Head of caudate nucleus (tissue), 42 donors: ENCODE data around the gene SMIM3.

Experiments
- DNase-seq, 42 donors: peaks; one replicate each; pipeline versions ENCODE4 v3.0.0 to v3.0.0-alpha.2; 2020 to 2021; ENCODE audit warnings: mixed read lengths in 7 of 42
- intact Hi-C: fragments of 100-400 bp; cut with DNase I; formaldehyde crosslinking; loops from one replicate; pipeline ENCODE4 v1.15.0; 2022

SMIM3 gene

GRCh38 chr5:150763023-150763769, 15.4 kb upstream of the SMIM3 start:
- intact Hi-C loops = no loop called here
- DNase-seq = peak in 2 of 42 donors; percentile 18 to 34

DNA sequence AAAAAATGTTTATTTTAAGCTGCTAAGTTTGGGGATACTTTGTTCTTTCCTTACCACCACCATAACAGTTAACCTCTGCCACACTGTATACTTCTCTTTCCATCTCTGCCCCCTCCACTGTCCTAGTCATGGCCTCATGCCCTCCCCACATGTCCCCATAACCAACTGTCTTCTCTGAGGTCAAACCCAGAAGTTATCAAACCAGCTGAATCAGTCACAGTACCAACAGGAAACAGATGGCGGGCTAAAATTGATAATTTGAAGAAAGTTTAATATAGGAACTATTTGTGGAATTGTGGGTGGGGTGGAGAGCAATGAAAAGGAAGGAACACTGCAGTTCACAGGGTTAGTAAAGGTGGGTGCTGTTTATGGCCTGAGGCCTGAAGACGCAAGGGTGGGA, 14.0 kb upstream of the SMIM3 start:
- intact Hi-C loops = no loop called here
- DNase-seq = no peak

DNA sequence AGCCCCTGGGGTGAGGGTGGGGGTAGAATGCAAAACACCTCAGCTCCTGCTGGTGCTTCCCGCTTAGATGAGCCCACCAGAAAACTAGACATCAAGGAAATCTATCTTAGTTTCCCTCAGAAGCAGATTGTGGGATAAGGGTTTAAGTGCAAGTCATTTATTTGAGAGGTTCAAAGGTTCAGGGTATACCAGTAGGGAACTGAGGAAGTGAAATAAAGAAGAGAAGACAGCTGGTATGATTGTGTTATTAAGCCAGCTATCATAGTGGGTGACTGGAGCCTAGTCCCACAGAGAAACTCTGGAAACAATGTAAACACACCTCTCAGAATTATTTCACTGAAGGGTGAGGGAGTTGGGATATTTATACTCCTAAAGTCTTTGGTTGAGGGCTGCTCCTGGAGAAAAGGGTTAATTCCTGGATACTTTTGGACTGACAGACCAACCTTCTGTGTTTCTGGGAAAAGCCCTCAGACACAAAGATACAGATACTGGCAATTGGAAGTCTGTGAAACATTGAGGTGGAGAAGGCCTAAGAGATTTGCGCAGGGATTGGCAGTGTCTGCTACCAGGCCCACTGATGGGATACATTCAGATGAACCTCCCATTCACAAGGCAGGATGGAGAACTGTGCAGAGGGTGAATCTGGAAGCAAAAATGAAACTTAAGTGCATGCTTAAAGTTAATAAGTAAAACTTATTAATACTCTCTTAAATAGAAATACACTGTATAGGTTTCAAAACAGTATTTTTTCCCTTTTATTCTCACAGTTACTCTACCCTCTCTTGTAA, 13.4 kb upstream of the SMIM3 start:
- DNase-seq = no peak
- intact Hi-C loops = no loop called here

GRCh38 chr5:150765799-150766169, 12.8 kb upstream of the SMIM3 start:
- DNase-seq = no peak
- intact Hi-C loops = no loop called here

GRCh38 chr5:150766251-150766650, 12.3 kb upstream of the SMIM3 start:
- intact Hi-C loops = no loop called here
- DNase-seq = no peak

DNA sequence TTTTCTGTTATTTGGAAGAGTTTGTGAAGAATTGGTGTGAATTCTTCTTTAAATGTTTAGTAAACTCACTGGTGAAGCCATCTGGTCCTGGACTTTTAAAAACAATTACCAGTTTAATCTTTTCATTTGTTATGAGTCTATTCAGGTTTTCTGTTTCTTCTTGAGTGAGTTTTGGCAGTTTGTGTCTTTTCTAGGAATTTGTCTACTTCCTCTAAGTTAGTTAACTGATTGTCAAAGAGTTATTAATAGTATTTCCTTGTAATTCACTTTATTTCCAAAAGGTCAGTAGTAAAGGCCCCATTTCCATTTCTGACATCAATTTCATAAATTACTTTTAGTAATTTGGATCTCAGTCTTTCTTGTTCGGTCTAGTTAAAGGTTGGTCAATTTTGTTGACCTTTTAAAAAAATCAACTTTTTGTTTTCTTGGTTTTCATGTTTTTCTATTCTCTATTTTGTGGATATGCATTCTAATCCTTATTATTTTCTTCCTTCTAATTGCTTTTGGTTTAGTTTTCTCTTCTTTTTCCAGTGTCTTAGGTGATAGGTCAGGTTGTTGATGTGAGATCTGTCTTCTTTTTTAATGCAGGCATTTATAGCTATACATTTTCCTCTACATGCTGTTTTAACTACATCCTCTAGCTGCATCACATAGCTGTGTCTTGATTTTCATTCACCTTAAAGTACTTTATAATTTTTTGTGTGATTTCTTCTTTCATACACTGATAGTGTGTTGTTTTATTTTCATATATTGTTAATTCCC, 7.3 kb upstream of the SMIM3 start:
- no peak for DNase-seq

GRCh38 chr5:150774145-150774544, 4.4 kb upstream of the SMIM3 start:
- intact Hi-C loops = no loop called here
- DNase-seq = no peak

More for the DNA sequence above, 7.3 kb upstream of the SMIM3 start:
- intact Hi-C loops = no loop called here

DNA sequence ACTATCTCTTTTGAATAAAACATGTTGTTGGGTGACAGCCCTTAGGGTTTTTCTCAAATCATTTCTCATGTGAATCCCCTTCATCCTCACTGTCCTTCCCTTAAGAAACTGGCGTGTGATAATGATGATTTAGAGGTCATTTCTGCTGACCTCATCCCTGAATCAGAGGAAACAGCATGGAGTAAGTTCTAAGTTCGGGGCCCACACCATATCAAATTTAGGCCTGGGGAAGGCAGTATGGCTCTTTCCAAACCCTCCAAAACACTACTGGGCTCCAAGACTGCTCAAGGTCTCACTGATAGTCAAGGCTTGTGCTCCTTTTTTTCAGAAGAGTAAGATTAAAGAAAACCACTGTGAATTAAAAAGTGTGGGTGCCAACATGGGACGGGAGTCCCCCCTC, 872 bp upstream of the SMIM3 start:
- DNase-seq = no peak
- intact Hi-C loops = no loop called here

DNA sequence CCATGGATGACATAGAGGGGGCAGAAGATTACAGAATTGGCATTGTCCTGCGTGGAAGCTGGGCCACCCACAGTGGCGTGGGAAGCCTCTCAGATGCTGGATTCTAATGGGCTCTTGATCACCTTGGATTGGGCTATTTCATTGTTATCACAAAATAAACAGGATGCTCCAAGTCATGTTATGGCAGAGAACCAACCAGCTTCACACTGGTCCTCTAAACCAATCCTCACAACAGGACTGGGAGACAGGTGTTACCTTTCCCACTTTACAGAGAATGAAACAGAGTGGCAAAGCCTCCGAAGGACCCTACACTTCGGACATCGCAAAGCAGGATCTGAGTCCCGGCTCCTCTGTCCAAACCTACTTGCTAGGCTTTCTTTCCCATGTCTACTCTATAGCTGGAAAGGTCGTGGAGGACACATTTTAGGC, 455 bp upstream of the SMIM3 start:
- no peak for DNase-seq
- intact Hi-C loops = no loop called here

GRCh38 chr5:150779397-150780186, 1.0 kb downstream of the SMIM3 start:
- DNase-seq = no peak
- intact Hi-C loops = loop anchor here (10.0 kb wide), 1 partner anchor 265 kb away; no protein-coding TSS in a partner anchor

DNA sequence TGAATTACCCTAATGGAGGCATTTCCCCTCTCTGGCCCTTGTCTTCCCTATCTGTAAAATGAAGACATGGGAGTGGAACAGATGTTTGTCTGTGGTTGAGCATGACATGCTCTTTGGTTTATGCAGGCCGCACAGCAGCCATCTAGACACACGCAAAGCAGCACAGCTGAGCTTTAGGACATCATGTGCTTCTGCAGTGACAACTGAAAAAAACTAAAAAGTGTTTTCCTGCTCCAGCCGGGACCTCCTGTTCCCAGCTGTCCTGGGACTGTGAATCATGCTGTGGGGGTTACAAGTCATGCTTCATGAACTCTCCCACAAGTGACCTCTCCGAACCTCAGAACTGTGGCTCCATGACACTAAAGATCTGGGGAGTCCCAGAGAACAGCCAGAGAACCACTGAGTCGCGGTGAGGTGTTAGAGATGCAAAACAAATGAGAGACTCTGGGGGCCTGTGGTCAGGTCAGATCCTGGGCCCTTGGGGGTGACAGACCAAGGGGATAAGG, 1.7 kb downstream of the SMIM3 start:
- intact Hi-C loops = loop anchor here (10.0 kb wide), 1 partner anchor 265 kb away; no protein-coding TSS in a partner anchor

GRCh38 chr5:150780816-150781221, 2.3 kb downstream of the SMIM3 start:
- DNase-seq = no peak
- intact Hi-C loops = loop anchor here (10.0 kb wide), 1 partner anchor 264 kb away; no protein-coding TSS in a partner anchor

More for the DNA sequence above, 1.7 kb downstream of the SMIM3 start:
- DNase-seq = no peak

- intact Hi-C loops = loop anchor here (10.0 kb wide), 1 partner anchor 263 kb away; no protein-coding TSS in a partner anchor
- DNase-seq = peak in 1 of 42 donors; percentile 14
Measured at GRCh38 chr5:150781706-150782614, 3.4 kb downstream of the SMIM3 start.

- intact Hi-C loops = loop anchor here (10.0 kb wide), 1 partner anchor 262 kb away; no protein-coding TSS in a partner anchor
- no peak for DNase-seq
Measured at GRCh38 chr5:150782850-150783249, 4.3 kb downstream of the SMIM3 start.

DNA sequence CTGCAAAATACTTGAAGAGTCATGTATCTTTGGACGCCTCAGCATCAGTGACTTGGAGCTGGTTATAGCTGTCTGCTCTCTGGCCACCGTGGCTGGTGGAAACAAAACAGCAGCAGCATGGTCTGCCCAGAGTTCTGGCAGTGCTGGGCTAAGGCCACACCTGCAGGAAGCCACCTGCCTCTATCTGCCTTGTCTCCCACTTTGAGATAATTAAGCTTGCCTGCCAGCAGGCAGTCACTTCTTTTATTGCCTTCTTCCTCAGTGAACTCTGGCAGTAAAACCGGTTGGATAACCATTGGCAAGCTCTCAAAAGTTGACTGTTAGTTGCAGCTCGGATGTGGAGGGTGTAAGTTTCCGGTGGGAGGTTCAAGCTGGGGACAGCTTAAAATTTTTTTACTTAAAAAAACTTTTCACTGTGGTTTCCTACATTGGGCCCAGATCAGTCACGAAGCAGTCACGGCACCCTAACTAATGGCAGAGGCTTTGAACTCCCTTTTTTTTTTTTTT, 4.9 kb downstream of the SMIM3 start:
- intact Hi-C loops = loop anchor here (10.0 kb wide), 1 partner anchor 261 kb away; no protein-coding TSS in a partner anchor
- DNase-seq = peak in 4 of 42 donors; percentile 10 to 46 (median 22)

DNA sequence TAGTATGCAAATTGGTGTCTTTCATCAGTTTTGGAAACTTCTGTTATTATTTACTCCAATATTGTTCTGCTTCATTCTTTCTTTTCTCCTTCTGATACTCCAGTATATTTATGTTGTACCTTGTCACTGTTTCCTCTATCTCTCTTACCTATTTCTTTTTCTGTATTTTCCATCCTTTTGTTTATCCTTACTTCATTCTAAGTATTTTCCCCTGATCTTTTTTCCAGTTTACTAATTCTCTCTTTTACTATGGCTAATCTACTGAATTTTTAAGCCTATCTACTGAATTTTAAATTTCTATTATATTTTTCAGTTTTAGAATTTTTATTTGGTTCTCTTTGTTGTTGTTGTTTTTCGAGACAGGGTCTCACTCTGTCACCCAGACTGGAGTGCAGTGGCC, 7.4 kb downstream of the SMIM3 start:
- intact Hi-C loops = loop anchor here (10.0 kb wide), 1 partner anchor 259 kb away; no protein-coding TSS in a partner anchor
- no peak for DNase-seq

- intact Hi-C loops = loop anchor here (10.0 kb wide), 1 partner anchor 258 kb away; no protein-coding TSS in a partner anchor
- no peak for DNase-seq
Measured at GRCh38 chr5:150786876-150787275, 8.3 kb downstream of the SMIM3 start.
